Measurements from ENCODE around the gene PDPR. TPM values are rescaled to one million over a fixed set of nuclear protein-coding genes. Genes with fewer than 3 reads are reported as not detected.

The PDPR gene
- total and polyA plus RNA-seq, 2 of the 4 experiments (the other 2 are of a cell fraction): 12.2 to 19.4 TPM

- WGBS, 2 experiments (ENCODE audit: extremely low coverage in 2 of 2, insufficient read length in 1 of 2): 89% methylated on average over 5 of the region's 8 CpGs; no CpG with 5 or more reads in 1 of the 2 experiments
- H3K23ac ChIP-seq (ENCODE audit: low read depth, low read length): no peak overlapping the region
- BruUV-seq (replicated peaks): no TSS peak
- no peak overlapping the region for H2AK9ac ChIP-seq (replicated peaks; ENCODE audit: low read depth, low read length, poor library complexity)
- no peak overlapping the region for H2BK5ac ChIP-seq (ENCODE audit: low read depth, low read length, poor library complexity, severe bottlenecking)
- no peak overlapping the region for H3K18ac ChIP-seq (ENCODE audit: low read depth, low read length)
- ChIA-PET POLR2A (ENCODE audit: unreplicated experiment) (no interaction called here), CTCF (no interaction called here)
- H2BK20ac ChIP-seq (ENCODE audit: low read depth, low read length): no peak overlapping the region
- DNase-seq: no peak
- H3K79me1 ChIP-seq (ENCODE audit: low read depth in 1 of 2, low read length in 2 of 2): no peaks in the 10 kb centered on the region
- no peaks in the 10 kb centered on the region for H3K27me3 ChIP-seq (ENCODE audit: control insufficient read depth, insufficient read depth, low read length)
- H2AK5ac ChIP-seq (ENCODE audit: low read depth, low read length): no peak overlapping the region
- no peak overlapping the region for H2AFZ ChIP-seq (replicated peaks; ENCODE audit: low read length, poor library complexity)
- H3K4me2 ChIP-seq (ENCODE audit: low read depth, low read length): no peak overlapping the region
- in situ Hi-C loops (cut with MboI; ENCODE audit: low sequenced_read_pairs): no loop called here
- dilution Hi-C loops (cut with HindIII; ENCODE audit: low sequenced_read_pairs, unreplicated experiment): no loop called here
- H3K9ac ChIP-seq (ENCODE audit: low read depth, low read length): no peak overlapping the region
- ATAC-seq (ENCODE audit: low read depth): no peak
- H3K14ac ChIP-seq (replicated peaks; ENCODE audit: low read depth, low read length): no peak overlapping the region
- H4K8ac ChIP-seq (ENCODE audit: low read depth in 2 of 2, low read length in 2 of 2): no peak overlapping the region
- H2BK15ac ChIP-seq (ENCODE audit: low read depth, low read length): no peak overlapping the region
- peaks cover 8% of the 10 kb centered on the region for H3K4me1 ChIP-seq (ENCODE audit: control insufficient read depth, insufficient read depth, low read length)
- TF ChIP-seq MAZ (IDR thresholded peaks at IDR 0.05; ENCODE audit: borderline replicate concordance, low read depth, low read length) (no peak), BHLHE40 (IDR thresholded peaks at IDR 0.05; ENCODE audit: low read depth, low read length) (no peak), SMC3 (IDR thresholded peaks at IDR 0.05; ENCODE audit: low read depth, low read length) (no peak), FOS (IDR thresholded peaks at IDR 0.05; ENCODE audit: low read depth, low read length) (no peak), RCOR1 (IDR thresholded peaks at IDR 0.05; ENCODE audit: insufficient replicate concordance, low read length) (no peak), USF2 (IDR thresholded peaks at IDR 0.05; ENCODE audit: low read depth, low read length) (no peak), NFE2L2 (IDR thresholded peaks at IDR 0.05; ENCODE audit: low read depth, low read length) (no peak), RAD21 (IDR thresholded peaks at IDR 0.05; ENCODE audit: low read length) (no peak), ELK1 (IDR thresholded peaks at IDR 0.05; ENCODE audit: borderline replicate concordance, low read depth, low read length) (no peak), CEBPB (IDR thresholded peaks at IDR 0.05; ENCODE audit: low read depth, low read length) (no peak), CHD1 (IDR thresholded peaks at IDR 0.05; ENCODE audit: low read depth, low read length) (no peak), MAFK (IDR thresholded peaks at IDR 0.05; ENCODE audit: low read depth, low read length) (no peak), MXI1 (IDR thresholded peaks at IDR 0.05; ENCODE audit: borderline replicate concordance, low read depth, low read length) (no peak), RFX5 (IDR thresholded peaks at IDR 0.05; ENCODE audit: low read depth, low read length) (no peak), POLR2A (IDR thresholded peaks at IDR 0.05; ENCODE audit: low read depth, low read length) (no peak)
- TF ChIP-seq, protein P1, sequence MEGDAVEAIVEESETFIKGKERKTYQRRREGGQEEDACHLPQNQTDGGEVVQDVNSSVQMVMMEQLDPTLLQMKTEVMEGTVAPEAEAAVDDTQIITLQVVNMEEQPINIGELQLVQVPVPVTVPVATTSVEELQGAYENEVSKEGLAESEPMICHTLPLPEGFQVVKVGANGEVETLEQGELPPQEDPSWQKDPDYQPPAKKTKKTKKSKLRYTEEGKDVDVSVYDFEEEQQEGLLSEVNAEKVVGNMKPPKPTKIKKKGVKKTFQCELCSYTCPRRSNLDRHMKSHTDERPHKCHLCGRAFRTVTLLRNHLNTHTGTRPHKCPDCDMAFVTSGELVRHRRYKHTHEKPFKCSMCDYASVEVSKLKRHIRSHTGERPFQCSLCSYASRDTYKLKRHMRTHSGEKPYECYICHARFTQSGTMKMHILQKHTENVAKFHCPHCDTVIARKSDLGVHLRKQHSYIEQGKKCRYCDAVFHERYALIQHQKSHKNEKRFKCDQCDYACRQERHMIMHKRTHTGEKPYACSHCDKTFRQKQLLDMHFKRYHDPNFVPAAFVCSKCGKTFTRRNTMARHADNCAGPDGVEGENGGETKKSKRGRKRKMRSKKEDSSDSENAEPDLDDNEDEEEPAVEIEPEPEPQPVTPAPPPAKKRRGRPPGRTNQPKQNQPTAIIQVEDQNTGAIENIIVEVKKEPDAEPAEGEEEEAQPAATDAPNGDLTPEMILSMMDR (conservative IDR thresholded peaks at IDR 0.05; ENCODE audit: low read depth, low read length): no peak
- H2BK120ac ChIP-seq (ENCODE audit: low read depth, low read length): no peak overlapping the region
- H3K9me1 ChIP-seq (ENCODE audit: insufficient read depth, low read length): peaks cover 13% of the 10 kb centered on the region; the same call in 1 of the 2 replicates
- intact Hi-C loops (cut with micrococcal nuclease): no loop called here
- H3K36me3 ChIP-seq (ENCODE audit: control insufficient read depth, insufficient read depth, low read length): peaks cover 66% of the 10 kb centered on the region
- H4K5ac ChIP-seq (ENCODE audit: low read depth, low read length): no peak overlapping the region
- H4K91ac ChIP-seq (ENCODE audit: insufficient read depth, low read depth, low read length): no peak overlapping the region
- H3K27ac ChIP-seq (ENCODE audit: insufficient read depth, low read length): no peak overlapping the region
- H3K56ac ChIP-seq (ENCODE audit: extremely low read depth, insufficient read depth, low read length): no peak overlapping the region
- no peaks in the 10 kb centered on the region for H3K9me3 ChIP-seq (ENCODE audit: control insufficient read depth, insufficient read depth, low read length)
- H3K4ac ChIP-seq (ENCODE audit: low read depth, low read length): no peak overlapping the region
- H3K4me3 ChIP-seq (ENCODE audit: insufficient read depth, low read depth, low read length): no peak overlapping the region
- peaks cover 3% of the 10 kb centered on the region; the same call in 1 of the 2 replicates for H4K20me1 ChIP-seq (ENCODE audit: insufficient read depth, low read length)
Measured at GRCh38 chr16:70157477-70158260, 43.5 kb downstream of the PDPR start.
